D721Med (cell line): ENCODE results near the gene TTC36.
A peak's percentile ranks its signal among the peaks of the same experiment; 100 is the strongest.
"Not testable (repeated sequence)": the region's sequence is repeated elsewhere in the genome, so short reads cannot be mapped to it uniquely, and the experiment has no call there.

ENCODE experiments used
- DNase-seq: peaks from one replicate; pipeline ENCODE4 v3.0.0; 2011; ENCODE audit warnings: low spot score; ENCODE audit not compliant: insufficient read length
- FAIRE-seq: peaks from 2 replicates; lab custom pipeline; 2011; peaks lifted over from hg19 to GRCh38; lab: Jason Lieb, UNC
- TF ChIP-seq, protein P1 (sequence below): IDR thresholded peaks from 2 replicates; pipeline ENCODE4 v1.5.1; 2012; ENCODE audit warnings: mild to moderate bottlenecking, control low read depth; ENCODE audit not compliant: insufficient read depth; ENCODE audit errors: missing control alignments

The TTC36 gene, protein sequence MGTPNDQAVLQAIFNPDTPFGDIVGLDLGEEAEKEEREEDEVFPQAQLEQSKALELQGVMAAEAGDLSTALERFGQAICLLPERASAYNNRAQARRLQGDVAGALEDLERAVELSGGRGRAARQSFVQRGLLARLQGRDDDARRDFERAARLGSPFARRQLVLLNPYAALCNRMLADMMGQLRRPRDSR

DNA sequence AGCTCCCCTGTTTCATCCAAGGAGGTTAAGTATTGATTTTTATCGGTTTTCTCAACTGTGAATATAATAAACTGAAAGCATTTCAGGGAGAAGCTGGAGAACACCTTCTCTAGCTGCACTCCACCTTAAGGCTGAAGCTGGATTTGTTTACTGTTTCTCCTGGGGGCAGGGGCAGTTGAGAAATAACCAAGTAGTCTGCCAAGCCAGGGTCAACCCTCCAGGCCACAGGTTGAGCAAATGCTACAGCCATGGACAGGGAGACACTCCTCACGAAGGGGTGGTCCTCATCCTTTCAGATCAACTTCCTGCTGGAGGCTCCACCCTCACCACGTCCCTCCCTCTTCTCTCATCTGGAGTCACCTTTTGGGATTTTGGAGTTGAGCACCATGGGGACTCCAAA is at the start of gene TTC36:
TTC36 (plus strand) TSS at position 366 of the 400 bp plus-strand sequence; CDS start at position 387, 21 bp downstream.
- TF ChIP-seq, protein P1, sequence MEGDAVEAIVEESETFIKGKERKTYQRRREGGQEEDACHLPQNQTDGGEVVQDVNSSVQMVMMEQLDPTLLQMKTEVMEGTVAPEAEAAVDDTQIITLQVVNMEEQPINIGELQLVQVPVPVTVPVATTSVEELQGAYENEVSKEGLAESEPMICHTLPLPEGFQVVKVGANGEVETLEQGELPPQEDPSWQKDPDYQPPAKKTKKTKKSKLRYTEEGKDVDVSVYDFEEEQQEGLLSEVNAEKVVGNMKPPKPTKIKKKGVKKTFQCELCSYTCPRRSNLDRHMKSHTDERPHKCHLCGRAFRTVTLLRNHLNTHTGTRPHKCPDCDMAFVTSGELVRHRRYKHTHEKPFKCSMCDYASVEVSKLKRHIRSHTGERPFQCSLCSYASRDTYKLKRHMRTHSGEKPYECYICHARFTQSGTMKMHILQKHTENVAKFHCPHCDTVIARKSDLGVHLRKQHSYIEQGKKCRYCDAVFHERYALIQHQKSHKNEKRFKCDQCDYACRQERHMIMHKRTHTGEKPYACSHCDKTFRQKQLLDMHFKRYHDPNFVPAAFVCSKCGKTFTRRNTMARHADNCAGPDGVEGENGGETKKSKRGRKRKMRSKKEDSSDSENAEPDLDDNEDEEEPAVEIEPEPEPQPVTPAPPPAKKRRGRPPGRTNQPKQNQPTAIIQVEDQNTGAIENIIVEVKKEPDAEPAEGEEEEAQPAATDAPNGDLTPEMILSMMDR: no peak
- FAIRE-seq (no peak), DNase-seq (no peak)

DNA sequence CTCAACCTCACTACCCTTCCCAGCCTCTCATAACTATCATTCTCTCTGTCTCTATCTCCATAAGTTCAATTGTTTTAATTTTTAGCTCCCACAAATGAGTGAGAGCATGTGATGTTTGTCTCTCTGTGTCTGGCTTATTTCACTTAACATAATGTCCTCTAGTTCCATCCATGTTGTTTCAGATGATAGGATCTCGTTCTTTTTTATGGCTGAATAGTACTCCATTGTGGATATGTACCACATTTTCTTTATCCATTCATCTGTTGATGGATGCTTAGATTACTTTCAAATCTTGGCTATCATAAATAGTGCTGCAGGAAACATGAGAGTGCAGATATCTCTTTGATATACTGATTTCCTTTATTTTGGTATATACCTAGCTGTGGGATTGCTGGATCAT is 46.0 kb upstream of the TTC36 start:
- not testable (repeated sequence) for DNase-seq, FAIRE-seq

DNA sequence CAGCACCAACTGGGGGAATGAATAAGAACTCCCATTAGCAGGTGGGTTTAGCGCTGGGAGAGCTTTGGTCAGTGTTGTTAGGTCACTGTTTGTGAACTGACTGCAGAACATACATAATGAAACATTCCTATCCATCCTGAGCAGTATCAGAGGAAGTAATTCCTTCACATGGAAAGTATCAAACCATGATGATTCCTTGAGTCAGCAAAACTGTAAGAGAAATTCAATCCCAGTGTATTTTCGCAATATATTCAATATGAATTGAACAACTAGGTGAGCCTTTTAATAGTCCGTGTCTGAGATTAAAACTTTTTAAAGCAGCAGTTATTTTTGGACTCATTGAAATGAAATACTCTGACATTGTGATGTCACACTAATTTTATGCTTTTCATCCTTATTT is 42.9 kb upstream of the TTC36 start:
- TF ChIP-seq, protein P1: no peak
- FAIRE-seq: no peak
- DNase-seq: no peak

DNA sequence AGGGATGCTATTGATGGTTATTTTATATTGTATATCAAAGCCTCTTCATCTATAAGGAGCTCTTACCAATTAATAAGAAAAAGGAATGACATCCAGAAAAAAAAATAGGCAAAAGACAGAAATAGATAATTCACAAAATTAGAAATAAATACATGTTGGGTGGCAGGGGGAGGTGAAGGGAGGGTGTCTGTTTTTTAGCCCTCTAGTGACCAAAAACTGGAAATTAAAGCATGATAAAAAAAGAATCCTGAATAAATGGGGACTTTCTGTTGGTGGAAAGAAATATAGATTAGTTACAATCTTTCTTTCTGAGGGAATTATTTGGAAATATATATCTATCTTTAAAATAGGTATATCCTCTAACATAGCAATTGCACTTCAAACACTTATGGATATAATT is 42.0 kb upstream of the TTC36 start:
- FAIRE-seq: no peak
- no peak for DNase-seq
- TF ChIP-seq, protein P1: no peak

DNA sequence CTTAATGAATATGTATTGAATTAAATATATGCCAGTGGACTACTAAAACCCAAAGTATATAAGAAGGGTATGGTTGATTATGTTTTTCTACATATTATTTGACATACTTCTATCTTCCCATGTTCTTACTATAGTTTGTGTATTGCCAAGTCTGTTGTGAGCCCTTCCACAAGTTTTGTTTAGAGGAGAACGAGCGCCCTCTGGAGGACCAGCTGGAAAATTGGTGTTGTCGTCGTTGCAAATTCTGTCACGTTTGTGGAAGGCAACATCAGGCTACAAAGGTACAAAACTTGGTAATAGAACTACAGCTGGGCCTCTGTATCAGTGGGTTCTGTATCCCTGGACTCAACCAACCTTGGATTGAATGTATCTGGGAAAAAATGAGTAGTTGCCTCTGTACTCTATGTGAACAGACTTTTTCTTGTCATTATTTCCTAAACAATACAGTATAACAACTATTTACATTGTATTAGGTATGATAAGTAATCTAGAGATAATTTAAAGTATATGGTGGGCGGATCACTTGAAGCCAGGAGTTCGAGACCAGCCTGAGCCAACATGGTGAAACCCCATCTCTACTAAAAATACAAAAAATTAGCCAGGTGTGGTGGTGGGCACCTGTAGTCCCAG is 38.7 kb upstream of the TTC36 start:
- TF ChIP-seq, protein P1: peak; percentile 91
- no peak for DNase-seq
- FAIRE-seq: peak; percentile 91

DNA sequence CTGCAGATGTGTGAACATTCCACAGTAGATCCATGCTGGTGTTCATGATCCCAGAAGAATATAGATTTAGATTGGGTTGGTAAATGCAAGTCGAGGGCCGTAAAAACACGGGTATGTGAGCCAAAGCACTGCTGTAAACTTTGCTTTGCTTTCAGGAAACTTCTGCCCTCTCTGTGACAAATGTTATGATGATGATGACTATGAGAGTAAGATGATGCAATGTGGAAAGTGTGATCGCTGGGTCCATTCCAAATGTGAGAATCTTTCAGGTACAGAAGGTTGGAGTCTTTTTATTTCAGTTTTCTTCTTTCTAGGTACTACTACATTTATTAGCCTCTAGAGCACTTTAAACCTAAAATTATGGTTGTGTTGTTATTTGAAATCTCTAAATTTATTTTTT is 36.2 kb upstream of the TTC36 start:
- DNase-seq (no peak), FAIRE-seq (no peak)
- TF ChIP-seq, protein P1: no peak

DNA sequence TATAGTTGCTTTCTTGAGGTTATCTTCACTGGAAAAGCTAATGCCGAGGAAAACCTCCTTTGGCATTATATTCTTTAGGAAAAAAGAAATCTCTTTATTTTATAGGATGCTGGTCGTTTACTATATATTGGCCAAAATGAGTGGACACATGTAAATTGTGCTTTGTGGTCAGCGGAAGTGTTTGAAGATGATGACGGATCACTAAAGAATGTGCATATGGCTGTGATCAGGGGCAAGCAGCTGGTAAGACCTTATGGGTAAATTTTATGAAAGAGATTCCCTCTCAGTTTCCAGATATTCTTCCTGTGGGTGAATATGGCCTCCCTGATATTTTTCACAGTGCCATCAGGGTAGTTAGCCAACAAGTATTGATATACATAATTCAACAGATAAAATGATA is 29.4 kb upstream of the TTC36 start:
- DNase-seq: no peak
- no peak for FAIRE-seq
- TF ChIP-seq, protein P1: no peak

DNA sequence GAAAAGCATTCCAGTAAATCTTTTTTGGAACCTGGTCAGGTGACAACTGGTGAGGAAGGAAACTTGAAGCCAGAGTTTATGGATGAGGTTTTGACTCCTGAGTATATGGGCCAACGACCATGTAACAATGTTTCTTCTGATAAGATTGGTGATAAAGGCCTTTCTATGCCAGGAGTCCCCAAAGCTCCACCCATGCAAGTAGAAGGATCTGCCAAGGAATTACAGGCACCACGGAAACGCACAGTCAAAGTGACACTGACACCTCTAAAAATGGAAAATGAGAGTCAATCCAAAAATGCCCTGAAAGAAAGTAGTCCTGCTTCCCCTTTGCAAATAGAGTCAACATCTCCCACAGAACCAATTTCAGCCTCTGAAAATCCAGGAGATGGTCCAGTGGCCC is 24.1 kb upstream of the TTC36 start:
- no peak for FAIRE-seq
- DNase-seq: no peak
- TF ChIP-seq, protein P1: no peak
